ENCODE data around the gene BOLA2B. TPM values are rescaled to one million over a fixed set of nuclear protein-coding genes. Genes with fewer than 3 reads are reported as not detected.

Gene BOLA2B
- total RNA-seq, 1 donor from 2014 or later: 183 TPM

DNA sequence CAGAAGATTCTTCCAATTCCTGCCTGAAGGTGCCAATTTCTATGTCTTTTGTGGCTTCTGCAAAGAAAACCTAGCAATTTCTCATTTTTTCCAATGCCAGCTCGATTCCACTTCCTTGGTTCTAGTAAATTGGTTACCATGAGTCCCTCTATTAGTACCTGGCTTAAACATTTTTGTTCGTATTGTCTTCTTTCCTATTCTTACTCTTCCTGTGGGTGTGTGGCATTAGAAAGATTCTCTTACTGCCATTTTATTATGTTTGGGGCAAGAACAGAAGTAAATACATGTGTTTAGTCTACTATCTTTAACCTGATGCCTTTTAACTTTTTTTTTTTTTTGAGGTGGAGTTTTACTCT, 50.1 kb downstream of the BOLA2B start:
- intact Hi-C loops (cut with micrococcal nuclease): loop anchor here (1.0 kb wide), 1 partner anchor 40 kb away; the partner anchor contains the start of gene CORO1A

Other genes starting within 250 kb of the BOLA2B start
- gene TMEM219, start 231.6 kb downstream of the BOLA2B start, total RNA-seq: 46.1 and 54.0 TPM in 2 replicates
- gene TAOK2, start 219.8 kb downstream of the BOLA2B start, total RNA-seq: 39.8 and 41.5 TPM in 2 replicates
- 35.8 and 36.9 TPM in 2 replicates for gene HIRIP3, start 198.0 kb downstream of the BOLA2B start, total RNA-seq
- 98.2 and 112 TPM in 2 replicates for gene INO80E, start 197.4 kb downstream of the BOLA2B start, total RNA-seq
- not detected in 2 replicates for gene DOC2A, start 182.6 kb downstream of the BOLA2B start, total RNA-seq
- not detected in 2 replicates for gene C16orf92, start 170.5 kb downstream of the BOLA2B start, total RNA-seq
- gene TLCD3B, start 162.4 kb downstream of the BOLA2B start, total RNA-seq: 1.4 and 2.3 TPM in 2 replicates
- gene ALDOA, start 127.9 kb downstream of the BOLA2B start, total RNA-seq: 1,204 and 1,207 TPM in 2 replicates
- 147 and 149 TPM in 2 replicates for gene PPP4C, start 117.7 kb downstream of the BOLA2B start, total RNA-seq
- gene TBX6, start 101.7 kb downstream of the BOLA2B start, total RNA-seq: 0.54 and 0.68 TPM in 2 replicates
- gene YPEL3, start 97.5 kb downstream of the BOLA2B start, total RNA-seq: 49.2 and 51.4 TPM in 2 replicates
- 7.6 and 11.2 TPM in 2 replicates for gene GDPD3, start 80.1 kb downstream of the BOLA2B start, total RNA-seq
- gene MAPK3, start 70.4 kb downstream of the BOLA2B start, total RNA-seq: 65.5 and 68.9 TPM in 2 replicates
- 1,802 and 1,829 TPM in 2 replicates for gene CORO1A, start 10.1 kb downstream of the BOLA2B start, total RNA-seq
- 57.3 and 64.3 TPM in 2 replicates for gene SLX1A, start 209 bp upstream of the BOLA2B start, total RNA-seq
- 29.2 and 31.7 TPM in 2 replicates for gene SULT1A3, start 5.6 kb upstream of the BOLA2B start, total RNA-seq
- gene NPIPB13, start 54.8 kb upstream of the BOLA2B start, total RNA-seq: 10.8 and 19.5 TPM in 2 replicates
- 84.1 and 88.8 TPM in 2 replicates for gene CD2BP2, start 161.6 kb upstream of the BOLA2B start, total RNA-seq
- 71.1 and 72.7 TPM in 2 replicates for gene TBC1D10B, start 176.8 kb upstream of the BOLA2B start, total RNA-seq
- not detected in 2 replicates for gene MYL11, start 181.1 kb upstream of the BOLA2B start, total RNA-seq
- 355 and 356 TPM in 2 replicates for gene SEPTIN1, start 188.9 kb upstream of the BOLA2B start, total RNA-seq
- 17.2 and 18.0 TPM in 2 replicates for gene ZNF48, start 201.8 kb upstream of the BOLA2B start, total RNA-seq
- gene ZNF771, start 213.9 kb upstream of the BOLA2B start, total RNA-seq: 4.9 and 5.9 TPM in 2 replicates
- gene DCTPP1, start 236.4 kb upstream of the BOLA2B start, total RNA-seq: 76.4 and 78.5 TPM in 2 replicates